GM23338 (cell line): ENCODE data around the gene BCR. TPM values are rescaled to one million over a fixed set of nuclear protein-coding genes. Genes with fewer than 3 reads are reported as not detected.
"Not testable (repeated sequence)": the region's sequence is repeated elsewhere in the genome, so short reads cannot be mapped to it uniquely, and the experiment has no call there.

ENCODE experiments used
- ATAC-seq: fragments of 200-7000 bp; cut with Tn5 transposase; 3 replicates; pipeline ENCODE4 v1.9.1; 2020
- DNase-seq: peaks from one replicate; pipeline ENCODE4 v3.0.0-alpha.2; 2015; ENCODE audit warnings: low spot score
- H2AFZ ChIP-seq: fragments of 200-600 bp; sonication (generic); 2 replicates; pipeline ENCODE4 v1.8.0; 2016; ENCODE audit warnings: antibody characterized with exemption, mild to moderate bottlenecking, moderate library complexity
- H3F3A ChIP-seq: fragments of 200-600 bp; sonication (generic); replicated peaks from 2 replicates; pipeline ENCODE4 v1.8.0; 2017; ENCODE audit warnings: antibody characterized with exemption, mixed run types, low read depth
- H3K27ac ChIP-seq: fragments of 200-600 bp; sonication (generic); 2 replicates; pipeline ENCODE4 v1.6.1; 2016; ENCODE audit warnings: low read depth
- H3K27me3 ChIP-seq: fragments of 200-600 bp; sonication (generic); 2 replicates; pipeline ENCODE4 v1.8.0; 2016; ENCODE audit warnings: mild to moderate bottlenecking, mixed run types, moderate library complexity; ENCODE audit not compliant: insufficient read depth
- H3K36me3 ChIP-seq: fragments of 200-600 bp; sonication (generic); 2 replicates; pipeline ENCODE4 v1.8.0; 2016; ENCODE audit warnings: mild to moderate bottlenecking; ENCODE audit not compliant: insufficient read depth
- H3K4me1 ChIP-seq: fragments of 200-600 bp; sonication (generic); 2 replicates; pipeline ENCODE4 v1.8.0; 2016; ENCODE audit warnings: mild to moderate bottlenecking, moderate library complexity; ENCODE audit not compliant: insufficient read depth
- H3K4me2 ChIP-seq: fragments of 200-600 bp; sonication (generic); 2 replicates; pipeline ENCODE4 v1.7.1; 2017; ENCODE audit warnings: mixed run types
- H3K4me3 ChIP-seq: fragments of 200-600 bp; sonication (generic); 2 replicates; pipeline ENCODE4 v1.6.1; 2016; ENCODE audit warnings: mixed run types
- H3K79me2 ChIP-seq: fragments of 200-600 bp; sonication (generic); replicated peaks from 2 replicates; pipeline ENCODE4 v1.8.0; 2017; ENCODE audit warnings: mild to moderate bottlenecking; ENCODE audit not compliant: insufficient read depth
- H3K9me2 ChIP-seq: fragments of 200-600 bp; sonication (generic); 2 replicates; pipeline ENCODE4 v1.8.0; 2017; ENCODE audit not compliant: insufficient read depth
- H4K20me1 ChIP-seq: fragments of 200-600 bp; sonication (generic); replicated peaks from 2 replicates; pipeline ENCODE4 v1.8.0; 2017; ENCODE audit warnings: mild to moderate bottlenecking; ENCODE audit not compliant: insufficient read depth
- H3K27ac Mint-ChIP-seq: 2 replicates; pipeline ENCODE4 v1.8.0; 2020; ENCODE audit warnings: inconsistent platforms, mild to moderate bottlenecking, moderate library complexity, mixed read lengths
- H3K27me3 Mint-ChIP-seq: 3 replicates; pipeline ENCODE4 v1.8.0; 2022; ENCODE audit warnings: low read depth, mild to moderate bottlenecking, moderate library complexity, mixed read lengths, inconsistent platforms; ENCODE audit not compliant: insufficient read depth, poor library complexity
- H3K36me3 Mint-ChIP-seq: 3 replicates; pipeline ENCODE4 v1.8.0; 2021; ENCODE audit warnings: low read depth, mild to moderate bottlenecking, inconsistent platforms, moderate library complexity, mixed read lengths
- H3K4me1 Mint-ChIP-seq: 3 replicates; pipeline ENCODE4 v1.8.0; 2020; ENCODE audit warnings: mild to moderate bottlenecking, inconsistent platforms, mixed read lengths
- H3K4me3 Mint-ChIP-seq: 3 replicates; pipeline ENCODE4 v1.8.0; 2021; ENCODE audit warnings: moderate library complexity, mild to moderate bottlenecking, inconsistent platforms, mixed read lengths
- H3K9me3 Mint-ChIP-seq: 3 replicates; pipeline ENCODE4 v1.8.0; 2020; ENCODE audit warnings: moderate library complexity, mild to moderate bottlenecking, inconsistent platforms, mixed read lengths
- CREB1 ChIP-seq: fragments of 250-450 bp; sonication (Bioruptor Pico); IDR thresholded peaks from 2 replicates; pipeline ENCODE4 v1.5.0; 2020; ENCODE audit warnings: low read depth, mild to moderate bottlenecking, moderate library complexity
- EZH2 ChIP-seq: fragments of 200-600 bp; sonication (generic); IDR thresholded peaks from one replicate; pipeline ENCODE4 v1.8.0; 2017; ENCODE audit warnings: antibody characterized with exemption, mild to moderate bottlenecking, low read depth; ENCODE audit not compliant: unreplicated experiment
- EZH2phosphoT487 ChIP-seq: fragments of 200-600 bp; sonication (generic); IDR thresholded peaks from one replicate; pipeline ENCODE4 v1.8.1; 2018; ENCODE audit warnings: antibody characterized with exemption; ENCODE audit not compliant: unreplicated experiment
- NANOG ChIP-seq: IDR thresholded peaks from 2 replicates; pipeline ENCODE4 v1.6.1; 2016; ENCODE audit warnings: antibody characterized with exemption, borderline replicate concordance
- POLR2AphosphoS5 ChIP-seq: IDR thresholded peaks from 2 replicates; pipeline ENCODE4 v1.6.1; 2016; ENCODE audit warnings: antibody characterized with exemption, low read depth
- ZNF331 ChIP-seq: fragments of 250-450 bp; sonication (Bioruptor Pico); IDR thresholded peaks from 2 replicates; pipeline ENCODE4 v1.5.0; 2020; ENCODE audit warnings: low read depth, mild to moderate bottlenecking, moderate library complexity
- polyA plus RNA-seq: library from polyadenylated mRNA; unstranded; fragments of >200 nt; fragmentation: Nextera tagmentation; extraction: Ambion mirVana; gene quantifications from 2 replicates; pipeline ENCODE4 v1.2.1, GENCODE V29; 2016
- total RNA-seq: library from RNA; depleted of rRNA; stranded (reverse); fragments of >200 nt; shearing (Covaris generic); gene quantifications from 2 replicates; pipeline ENCODE4 v1.2.3, GENCODE V29; 2014
- TF ChIP-seq, protein P1 (sequence below): fragments of 250-450 bp; sonication (Bioruptor Pico); IDR thresholded peaks from 2 replicates; pipeline ENCODE4 v1.5.0; 2020; ENCODE audit warnings: mild to moderate bottlenecking, moderate library complexity
- TF ChIP-seq, protein P2 (sequence below), 2 experiments: fragments of 200-600 bp in 1 of 2; sonication (generic) in 1 of 2; conservative IDR thresholded peaks; 2 replicates each; pipeline versions ENCODE4 v1.5.1 to v1.6.1; 2016 to 2017; ENCODE audit warnings: antibody characterized with exemption in 2 of 2, low read depth in 2 of 2, mild to moderate bottlenecking in 2 of 2, moderate library complexity in 1 of 2

BCR gene
- total and polyA plus RNA-seq, 2 experiments from 2014 or later, result 17.7 to 121 TPM

DNA sequence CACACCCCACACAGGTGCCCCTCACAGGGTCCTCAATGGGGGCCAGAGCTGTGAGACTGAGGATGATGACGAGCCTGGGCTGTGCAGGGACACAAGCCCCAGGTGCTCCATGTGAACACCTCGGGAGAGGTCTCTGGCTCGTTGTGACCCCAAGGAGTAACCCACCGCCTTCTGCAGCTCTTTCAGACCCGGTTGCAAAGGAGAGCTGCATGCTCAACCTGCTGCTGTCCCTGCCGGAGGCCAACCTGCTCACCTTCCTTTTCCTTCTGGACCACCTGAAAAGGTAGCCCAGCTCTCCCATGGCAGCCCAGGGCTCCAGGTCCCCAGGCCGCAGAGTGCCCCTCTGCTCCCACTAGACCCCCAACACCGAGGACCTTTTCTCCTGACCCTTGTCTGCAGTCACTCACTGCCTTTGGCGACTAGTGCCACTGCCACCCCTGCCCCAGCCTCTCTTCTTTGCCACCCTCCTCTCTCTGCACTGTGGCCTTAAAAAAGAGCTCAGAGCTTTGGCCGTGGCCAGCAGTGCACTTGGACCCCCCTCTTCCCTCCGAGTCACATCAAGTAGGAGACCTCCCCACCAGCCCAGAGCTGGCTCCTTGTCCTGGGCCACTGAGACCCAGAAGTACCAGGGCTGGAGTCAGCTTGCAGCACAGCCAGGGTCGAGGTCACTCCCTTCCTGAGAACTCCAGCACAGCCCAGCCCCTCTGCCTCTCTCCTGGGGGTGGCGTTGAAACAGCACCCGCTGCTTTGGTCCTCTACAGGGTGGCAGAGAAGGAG lies 133.7 kb downstream of the BCR start (continued):
- no peak for TF ChIP-seq POLR2AphosphoS5
- TF ChIP-seq EZH2phosphoT487, result no peak
- no peak for TF ChIP-seq CREB1 (CRISPR knock-in tag)
- TF ChIP-seq EZH2, result no peak
- TF ChIP-seq NANOG, result no peak
- TF ChIP-seq, protein P1, sequence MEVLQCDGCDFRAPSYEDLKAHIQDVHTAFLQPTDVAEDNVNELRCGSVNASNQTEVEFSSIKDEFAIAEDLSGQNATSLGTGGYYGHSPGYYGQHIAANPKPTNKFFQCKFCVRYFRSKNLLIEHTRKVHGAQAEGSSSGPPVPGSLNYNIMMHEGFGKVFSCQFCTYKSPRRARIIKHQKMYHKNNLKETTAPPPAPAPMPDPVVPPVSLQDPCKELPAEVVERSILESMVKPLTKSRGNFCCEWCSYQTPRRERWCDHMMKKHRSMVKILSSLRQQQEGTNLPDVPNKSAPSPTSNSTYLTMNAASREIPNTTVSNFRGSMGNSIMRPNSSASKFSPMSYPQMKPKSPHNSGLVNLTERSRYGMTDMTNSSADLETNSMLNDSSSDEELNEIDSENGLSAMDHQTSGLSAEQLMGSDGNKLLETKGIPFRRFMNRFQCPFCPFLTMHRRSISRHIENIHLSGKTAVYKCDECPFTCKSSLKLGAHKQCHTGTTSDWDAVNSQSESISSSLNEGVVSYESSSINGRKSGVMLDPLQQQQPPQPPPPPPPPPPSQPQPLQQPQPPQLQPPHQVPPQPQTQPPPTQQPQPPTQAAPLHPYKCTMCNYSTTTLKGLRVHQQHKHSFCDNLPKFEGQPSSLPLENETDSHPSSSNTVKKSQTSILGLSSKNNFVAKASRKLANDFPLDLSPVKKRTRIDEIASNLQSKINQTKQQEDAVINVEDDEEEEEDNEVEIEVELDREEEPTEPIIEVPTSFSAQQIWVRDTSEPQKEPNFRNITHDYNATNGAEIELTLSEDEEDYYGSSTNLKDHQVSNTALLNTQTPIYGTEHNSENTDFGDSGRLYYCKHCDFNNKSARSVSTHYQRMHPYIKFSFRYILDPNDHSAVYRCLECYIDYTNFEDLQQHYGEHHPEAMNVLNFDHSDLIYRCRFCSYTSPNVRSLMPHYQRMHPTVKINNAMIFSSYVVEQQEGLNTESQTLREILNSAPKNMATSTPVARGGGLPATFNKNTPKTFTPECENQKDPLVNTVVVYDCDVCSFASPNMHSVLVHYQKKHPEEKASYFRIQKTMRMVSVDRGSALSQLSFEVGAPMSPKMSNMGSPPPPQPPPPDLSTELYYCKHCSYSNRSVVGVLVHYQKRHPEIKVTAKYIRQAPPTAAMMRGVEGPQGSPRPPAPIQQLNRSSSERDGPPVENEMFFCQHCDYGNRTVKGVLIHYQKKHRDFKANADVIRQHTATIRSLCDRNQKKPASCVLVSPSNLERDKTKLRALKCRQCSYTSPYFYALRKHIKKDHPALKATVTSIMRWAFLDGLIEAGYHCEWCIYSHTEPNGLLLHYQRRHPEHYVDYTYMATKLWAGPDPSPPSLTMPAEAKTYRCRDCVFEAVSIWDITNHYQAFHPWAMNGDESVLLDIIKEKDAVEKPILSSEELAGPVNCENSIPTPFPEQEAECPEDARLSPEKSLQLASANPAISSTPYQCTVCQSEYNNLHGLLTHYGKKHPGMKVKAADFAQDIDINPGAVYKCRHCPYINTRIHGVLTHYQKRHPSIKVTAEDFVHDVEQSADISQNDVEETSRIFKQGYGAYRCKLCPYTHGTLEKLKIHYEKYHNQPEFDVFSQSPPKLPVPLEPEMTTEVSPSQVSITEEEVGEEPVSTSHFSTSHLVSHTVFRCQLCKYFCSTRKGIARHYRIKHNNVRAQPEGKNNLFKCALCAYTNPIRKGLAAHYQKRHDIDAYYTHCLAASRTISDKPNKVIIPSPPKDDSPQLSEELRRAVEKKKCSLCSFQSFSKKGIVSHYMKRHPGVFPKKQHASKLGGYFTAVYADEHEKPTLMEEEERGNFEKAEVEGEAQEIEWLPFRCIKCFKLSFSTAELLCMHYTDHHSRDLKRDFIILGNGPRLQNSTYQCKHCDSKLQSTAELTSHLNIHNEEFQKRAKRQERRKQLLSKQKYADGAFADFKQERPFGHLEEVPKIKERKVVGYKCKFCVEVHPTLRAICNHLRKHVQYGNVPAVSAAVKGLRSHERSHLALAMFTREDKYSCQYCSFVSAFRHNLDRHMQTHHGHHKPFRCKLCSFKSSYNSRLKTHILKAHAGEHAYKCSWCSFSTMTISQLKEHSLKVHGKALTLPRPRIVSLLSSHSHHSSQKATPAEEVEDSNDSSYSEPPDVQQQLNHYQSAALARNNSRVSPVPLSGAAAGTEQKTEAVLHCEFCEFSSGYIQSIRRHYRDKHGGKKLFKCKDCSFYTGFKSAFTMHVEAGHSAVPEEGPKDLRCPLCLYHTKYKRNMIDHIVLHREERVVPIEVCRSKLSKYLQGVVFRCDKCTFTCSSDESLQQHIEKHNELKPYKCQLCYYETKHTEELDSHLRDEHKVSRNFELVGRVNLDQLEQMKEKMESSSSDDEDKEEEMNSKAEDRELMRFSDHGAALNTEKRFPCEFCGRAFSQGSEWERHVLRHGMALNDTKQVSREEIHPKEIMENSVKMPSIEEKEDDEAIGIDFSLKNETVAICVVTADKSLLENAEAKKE, result no peak
- no peak for TF ChIP-seq ZNF331 (CRISPR knock-in tag)

DNA sequence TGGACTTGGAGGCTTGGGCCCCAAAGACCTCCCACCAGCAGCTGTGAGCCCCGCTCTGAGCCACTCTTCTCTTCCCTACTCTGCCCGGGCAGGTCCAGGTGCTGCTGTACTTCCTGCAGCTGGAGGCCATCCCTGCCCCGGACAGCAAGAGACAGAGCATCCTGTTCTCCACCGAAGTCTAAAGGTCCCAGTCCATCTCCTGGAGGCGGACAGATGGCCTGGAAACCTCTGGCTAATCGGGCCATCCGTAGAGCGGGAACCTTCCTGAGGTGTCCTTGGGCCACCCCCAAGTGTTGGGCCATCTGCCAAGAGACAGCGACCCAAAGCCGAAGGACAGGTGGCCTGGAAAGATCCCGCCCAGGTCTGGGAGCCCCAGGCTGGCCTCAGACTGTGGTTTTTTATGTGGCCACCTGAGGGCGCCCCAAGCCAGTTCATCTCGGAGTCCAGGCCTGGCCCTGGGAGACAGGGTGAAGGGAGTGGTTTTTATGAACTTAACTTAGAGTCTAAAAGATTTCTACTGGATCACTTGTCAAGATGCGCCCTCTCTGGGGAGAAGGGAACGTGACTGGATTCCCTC lies 135.1 kb downstream of the BCR start:
- Mint-ChIP-seq H3K27me3 (peaks cover 2% of the 10 kb centered on the region), H3K9me3 (no peaks in the 10 kb centered on the region), H3K36me3 (peaks cover 16% of the 10 kb centered on the region), H3K4me1 (no peaks in the 10 kb centered on the region; the same call in 2 of the 3 replicates), H3K4me3 (no peak overlapping the region), H3K27ac (no peak overlapping the region)
- Histone ChIP-seq H3K27ac (no peak overlapping the region), H3K4me1 (no peaks in the 10 kb centered on the region), H3K4me2 (no peak overlapping the region), H3K36me3 (no peaks in the 10 kb centered on the region), H3K27me3 (no peaks in the 10 kb centered on the region), H4K20me1 (no peaks in the 10 kb centered on the region), H3K4me3 (no peak overlapping the region), H3F3A (no peaks in the 10 kb centered on the region), H3K79me2 (no peaks in the 10 kb centered on the region), H2AFZ (no peak overlapping the region), H3K9me2 (no peaks in the 10 kb centered on the region)
- peak; percentile 68 for ATAC-seq
- DNase-seq, result peak; percentile 67
- TF ChIP-seq, protein P2, sequence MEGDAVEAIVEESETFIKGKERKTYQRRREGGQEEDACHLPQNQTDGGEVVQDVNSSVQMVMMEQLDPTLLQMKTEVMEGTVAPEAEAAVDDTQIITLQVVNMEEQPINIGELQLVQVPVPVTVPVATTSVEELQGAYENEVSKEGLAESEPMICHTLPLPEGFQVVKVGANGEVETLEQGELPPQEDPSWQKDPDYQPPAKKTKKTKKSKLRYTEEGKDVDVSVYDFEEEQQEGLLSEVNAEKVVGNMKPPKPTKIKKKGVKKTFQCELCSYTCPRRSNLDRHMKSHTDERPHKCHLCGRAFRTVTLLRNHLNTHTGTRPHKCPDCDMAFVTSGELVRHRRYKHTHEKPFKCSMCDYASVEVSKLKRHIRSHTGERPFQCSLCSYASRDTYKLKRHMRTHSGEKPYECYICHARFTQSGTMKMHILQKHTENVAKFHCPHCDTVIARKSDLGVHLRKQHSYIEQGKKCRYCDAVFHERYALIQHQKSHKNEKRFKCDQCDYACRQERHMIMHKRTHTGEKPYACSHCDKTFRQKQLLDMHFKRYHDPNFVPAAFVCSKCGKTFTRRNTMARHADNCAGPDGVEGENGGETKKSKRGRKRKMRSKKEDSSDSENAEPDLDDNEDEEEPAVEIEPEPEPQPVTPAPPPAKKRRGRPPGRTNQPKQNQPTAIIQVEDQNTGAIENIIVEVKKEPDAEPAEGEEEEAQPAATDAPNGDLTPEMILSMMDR (conservative IDR thresholded peaks at IDR 0.05; ENCODE audit: low read depth in 2 of 2), result peak; percentile 15 to 28; a peak in 1 of 4 replicates
- TF ChIP-seq EZH2, result no peak

DNA sequence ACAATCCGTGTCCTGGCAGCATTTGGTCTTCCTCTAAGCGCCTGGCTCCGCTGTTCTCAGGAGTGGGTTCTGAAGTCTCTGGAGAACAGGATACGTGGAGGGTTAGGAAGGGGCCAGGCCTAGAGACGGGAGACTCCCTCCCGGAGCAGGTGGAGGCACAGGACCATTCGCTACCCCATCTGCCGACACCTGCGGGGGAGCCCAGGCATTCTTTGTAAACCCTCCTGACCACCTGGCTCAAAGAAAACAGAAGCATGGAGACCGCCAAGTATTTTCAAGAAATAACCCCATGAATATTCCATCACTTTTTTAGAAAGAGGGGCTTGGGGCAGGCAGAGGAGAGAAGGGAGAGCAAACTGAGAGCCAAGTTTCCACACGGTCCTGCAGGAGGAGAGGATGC lies 136.3 kb downstream of the BCR start:
- H3K79me2 ChIP-seq, H3K27me3 Mint-ChIP-seq, H2AFZ ChIP-seq, H3K4me1 ChIP-seq, H3K27ac Mint-ChIP-seq, H3K4me2 ChIP-seq, H3K4me3 ChIP-seq, H4K20me1 ChIP-seq, DNase-seq, ATAC-seq, H3K27ac ChIP-seq, H3K27me3 ChIP-seq, H3K4me1 Mint-ChIP-seq, H3K36me3 ChIP-seq, H3K4me3 Mint-ChIP-seq, H3K9me2 ChIP-seq, H3K9me3 Mint-ChIP-seq, H3F3A ChIP-seq: not testable (repeated sequence)
- H3K36me3 Mint-ChIP-seq, result peaks cover 16% of the 10 kb centered on the region
